Vagina (tissue), 2 donors: ENCODE measurements around the gene TMEM259.

Source experiments
- CTCF ChIP-seq, 3 experiments: fragments of 450-650 bp in 2 of 3; fragments of 200-600 bp in 1 of 3; sonication (generic) in 1 of 3; IDR thresholded peaks; one replicate each; pipeline ENCODE4 v1.5.1; 2017 to 2019; ENCODE audit warnings: antibody characterized with exemption in 3 of 3, mild to moderate bottlenecking in 2 of 3, moderate library complexity in 2 of 3
- POLR2A ChIP-seq, 2 donors: fragments of 450-650 bp; IDR thresholded peaks; one replicate each; pipeline ENCODE4 v1.6.1; 2017; ENCODE audit warnings: antibody characterized with exemption in 2 of 2, mild to moderate bottlenecking in 2 of 2, moderate library complexity in 2 of 2

- no peak for TF ChIP-seq CTCF (IDR thresholded peaks at IDR 0.05)
- no peak for TF ChIP-seq POLR2A (IDR thresholded peaks at IDR 0.05)
These were observed 34.8 kb downstream of the TMEM259 start for GRCh38 chr19:986083-986482.
